Vagina (tissue), 2 donors: ENCODE results near the gene ADAMTS14. TPM values are rescaled to one million over a fixed set of nuclear protein-coding genes. Genes with fewer than 3 reads are reported as not detected.

Experiments used
- DNase-seq, 2 donors: peaks; one replicate each; pipeline ENCODE4 v3.0.0-alpha.2; 2017; ENCODE audit errors: extremely low spot score in 2 of 2
- H3K27ac ChIP-seq: fragments of 200-600 bp; sonication (generic); one replicate; pipeline ENCODE4 v1.5.1; 2019
- H3K27me3 ChIP-seq: fragments of 200-600 bp; sonication (generic); one replicate; pipeline ENCODE4 v1.5.1; 2019
- H3K36me3 ChIP-seq, 2 donors: fragments of 200-600 bp; sonication (generic); one replicate each; pipeline ENCODE4 v1.5.1; 2017 to 2019
- H3K4me1 ChIP-seq: fragments of 200-600 bp; sonication (generic); one replicate; pipeline ENCODE4 v1.5.1; 2019
- H3K4me3 ChIP-seq, 2 donors: fragments of 200-600 bp; sonication (generic); 1 replicate in 1 of 2; 2 replicates in 1 of 2; pipeline ENCODE4 v1.5.1; 2016 to 2019
- H3K9me3 ChIP-seq: fragments of 200-600 bp; sonication (generic); one replicate; pipeline ENCODE4 v1.5.1; 2019
- POLR2A ChIP-seq, 2 donors: fragments of 450-650 bp; IDR thresholded peaks; one replicate each; pipeline ENCODE4 v1.6.1; 2017; ENCODE audit warnings: antibody characterized with exemption in 2 of 2, mild to moderate bottlenecking in 2 of 2, moderate library complexity in 2 of 2
- POLR2AphosphoS5 ChIP-seq, 2 donors: sonication (generic); formaldehyde crosslinking; IDR thresholded peaks; one replicate each; pipeline ENCODE4 v1.9.0; 2017; ENCODE audit warnings: antibody characterized with exemption in 2 of 2, mild to moderate bottlenecking in 2 of 2, low read depth in 1 of 2; ENCODE audit not compliant: insufficient read depth in 1 of 2
- intact Hi-C: fragments of 100-400 bp; cut with DNase I; formaldehyde crosslinking; loops from one replicate; pipeline ENCODE4 v1.15.1; 2023
- total RNA-seq: library from RNA; depleted of rRNA; stranded (reverse); fragments of >200 nt; gene quantifications from one replicate; pipeline ENCODE4 v1.2.3, GENCODE V29; 2016
- TF ChIP-seq, protein P1 (sequence below), 3 experiments: fragments of 450-650 bp in 2 of 3; fragments of 200-600 bp in 1 of 3; sonication (generic) in 1 of 3; IDR thresholded peaks; one replicate each; pipeline ENCODE4 v1.5.1; 2017 to 2019; ENCODE audit warnings: antibody characterized with exemption in 3 of 3, mild to moderate bottlenecking in 2 of 3, moderate library complexity in 2 of 3

Gene ADAMTS14
- total RNA-seq, 1 donor from 2014 or later: not detected

DNA sequence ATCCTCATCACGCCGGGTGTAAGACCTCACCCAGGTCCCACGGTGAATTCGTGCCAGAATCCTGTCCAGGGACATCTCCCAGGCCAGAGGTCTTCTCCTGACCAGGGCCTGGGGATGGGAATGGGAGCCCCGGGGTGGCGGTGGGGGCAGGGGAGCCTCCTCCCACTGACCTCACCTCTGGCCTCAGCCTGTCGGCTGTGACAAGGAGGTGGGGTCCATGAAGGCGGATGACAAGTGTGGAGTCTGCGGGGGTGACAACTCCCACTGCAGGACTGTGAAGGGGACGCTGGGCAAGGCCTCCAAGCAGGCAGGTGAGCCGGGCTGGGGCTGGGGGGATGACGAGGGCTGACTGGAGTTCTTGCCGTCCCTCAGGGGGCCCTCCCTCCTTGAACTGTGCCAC, 71.6 kb downstream of the ADAMTS14 start:
- TF ChIP-seq POLR2AphosphoS5 (IDR thresholded peaks at IDR 0.05; ENCODE audit: insufficient read depth in 1 of 2, low read depth in 1 of 2): no peak
- TF ChIP-seq, protein P1, sequence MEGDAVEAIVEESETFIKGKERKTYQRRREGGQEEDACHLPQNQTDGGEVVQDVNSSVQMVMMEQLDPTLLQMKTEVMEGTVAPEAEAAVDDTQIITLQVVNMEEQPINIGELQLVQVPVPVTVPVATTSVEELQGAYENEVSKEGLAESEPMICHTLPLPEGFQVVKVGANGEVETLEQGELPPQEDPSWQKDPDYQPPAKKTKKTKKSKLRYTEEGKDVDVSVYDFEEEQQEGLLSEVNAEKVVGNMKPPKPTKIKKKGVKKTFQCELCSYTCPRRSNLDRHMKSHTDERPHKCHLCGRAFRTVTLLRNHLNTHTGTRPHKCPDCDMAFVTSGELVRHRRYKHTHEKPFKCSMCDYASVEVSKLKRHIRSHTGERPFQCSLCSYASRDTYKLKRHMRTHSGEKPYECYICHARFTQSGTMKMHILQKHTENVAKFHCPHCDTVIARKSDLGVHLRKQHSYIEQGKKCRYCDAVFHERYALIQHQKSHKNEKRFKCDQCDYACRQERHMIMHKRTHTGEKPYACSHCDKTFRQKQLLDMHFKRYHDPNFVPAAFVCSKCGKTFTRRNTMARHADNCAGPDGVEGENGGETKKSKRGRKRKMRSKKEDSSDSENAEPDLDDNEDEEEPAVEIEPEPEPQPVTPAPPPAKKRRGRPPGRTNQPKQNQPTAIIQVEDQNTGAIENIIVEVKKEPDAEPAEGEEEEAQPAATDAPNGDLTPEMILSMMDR (IDR thresholded peaks at IDR 0.05): no peak
- no peak for TF ChIP-seq POLR2A (IDR thresholded peaks at IDR 0.05)
- Histone ChIP-seq H3K36me3 (no peaks in the 10 kb centered on the region), H3K4me3 (no peak overlapping the region), H3K4me1 (peaks cover 31% of the 10 kb centered on the region), H3K9me3 (no peaks in the 10 kb centered on the region), H3K27ac (no peak overlapping the region), H3K27me3 (no peaks in the 10 kb centered on the region)
- intact Hi-C loops: no loop called here
- DNase-seq: no peak

DNA sequence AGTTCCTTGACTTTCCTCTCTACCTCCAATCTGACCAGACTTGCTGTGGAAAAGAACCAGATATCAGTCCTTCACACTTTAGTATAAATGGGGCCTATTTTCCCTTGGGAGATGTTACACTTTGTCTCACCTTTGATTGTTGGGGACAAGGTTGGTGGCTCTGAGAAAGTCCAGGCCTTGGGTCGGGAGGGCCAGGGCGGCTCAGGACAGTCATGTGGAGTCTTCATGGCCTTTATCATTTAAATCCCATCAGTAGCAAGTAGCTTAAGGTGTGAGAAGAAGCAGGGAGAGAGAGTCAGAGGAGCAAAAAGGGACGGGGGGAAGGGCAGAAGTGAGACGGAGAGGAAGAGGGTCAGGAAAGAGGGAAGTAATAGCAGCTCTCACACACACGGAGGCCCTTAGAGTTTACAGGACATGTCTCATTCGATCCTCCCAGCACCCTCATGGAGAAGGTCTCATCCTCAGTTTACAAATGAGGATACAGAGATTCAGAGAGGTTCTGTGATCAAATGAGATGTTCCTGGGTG, 72.4 kb downstream of the ADAMTS14 start:
- DNase-seq: no peak
- Histone ChIP-seq H3K27ac (no peak overlapping the region), H3K27me3 (no peaks in the 10 kb centered on the region), H3K36me3 (no peaks in the 10 kb centered on the region), H3K4me3 (no peak overlapping the region), H3K9me3 (no peaks in the 10 kb centered on the region), H3K4me1 (peaks cover 31% of the 10 kb centered on the region)
- TF ChIP-seq, protein P1 (IDR thresholded peaks at IDR 0.05): no peak
- TF ChIP-seq POLR2A (IDR thresholded peaks at IDR 0.05) (no peak), POLR2AphosphoS5 (IDR thresholded peaks at IDR 0.05; ENCODE audit: insufficient read depth in 1 of 2, low read depth in 1 of 2) (no peak)
- intact Hi-C loops: no loop called here

DNA sequence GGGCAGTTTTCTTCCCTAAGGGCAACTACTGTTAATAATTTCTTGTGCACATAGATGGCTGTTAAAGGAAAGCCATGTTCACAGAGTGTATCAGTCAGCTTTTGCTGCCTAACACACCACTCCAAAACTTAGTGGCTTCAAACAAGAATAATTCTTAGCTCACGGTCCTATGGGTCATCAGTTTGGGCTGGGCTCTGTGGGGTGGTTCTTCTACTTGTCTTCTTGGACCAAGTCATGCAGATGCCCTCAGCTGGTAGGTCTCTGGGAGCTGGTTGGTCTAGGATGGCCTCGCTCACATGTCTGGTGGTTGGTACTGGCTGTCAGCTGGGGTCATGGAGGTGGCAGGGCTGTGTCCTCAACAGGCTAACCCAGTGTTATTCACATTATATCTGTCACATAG, 73.2 kb downstream of the ADAMTS14 start:
- H3K4me1 ChIP-seq: peaks cover 29% of the 10 kb centered on the region
- DNase-seq: no peak
- no peaks in the 10 kb centered on the region for H3K36me3 ChIP-seq
- H3K9me3 ChIP-seq: no peaks in the 10 kb centered on the region
- no peak overlapping the region for H3K27ac ChIP-seq
- no peak overlapping the region for H3K4me3 ChIP-seq
- intact Hi-C loops: no loop called here
- no peaks in the 10 kb centered on the region for H3K27me3 ChIP-seq
- TF ChIP-seq, protein P1 (IDR thresholded peaks at IDR 0.05): no peak
- no peak for TF ChIP-seq POLR2AphosphoS5 (IDR thresholded peaks at IDR 0.05; ENCODE audit: insufficient read depth in 1 of 2, low read depth in 1 of 2)
- no peak for TF ChIP-seq POLR2A (IDR thresholded peaks at IDR 0.05)

DNA sequence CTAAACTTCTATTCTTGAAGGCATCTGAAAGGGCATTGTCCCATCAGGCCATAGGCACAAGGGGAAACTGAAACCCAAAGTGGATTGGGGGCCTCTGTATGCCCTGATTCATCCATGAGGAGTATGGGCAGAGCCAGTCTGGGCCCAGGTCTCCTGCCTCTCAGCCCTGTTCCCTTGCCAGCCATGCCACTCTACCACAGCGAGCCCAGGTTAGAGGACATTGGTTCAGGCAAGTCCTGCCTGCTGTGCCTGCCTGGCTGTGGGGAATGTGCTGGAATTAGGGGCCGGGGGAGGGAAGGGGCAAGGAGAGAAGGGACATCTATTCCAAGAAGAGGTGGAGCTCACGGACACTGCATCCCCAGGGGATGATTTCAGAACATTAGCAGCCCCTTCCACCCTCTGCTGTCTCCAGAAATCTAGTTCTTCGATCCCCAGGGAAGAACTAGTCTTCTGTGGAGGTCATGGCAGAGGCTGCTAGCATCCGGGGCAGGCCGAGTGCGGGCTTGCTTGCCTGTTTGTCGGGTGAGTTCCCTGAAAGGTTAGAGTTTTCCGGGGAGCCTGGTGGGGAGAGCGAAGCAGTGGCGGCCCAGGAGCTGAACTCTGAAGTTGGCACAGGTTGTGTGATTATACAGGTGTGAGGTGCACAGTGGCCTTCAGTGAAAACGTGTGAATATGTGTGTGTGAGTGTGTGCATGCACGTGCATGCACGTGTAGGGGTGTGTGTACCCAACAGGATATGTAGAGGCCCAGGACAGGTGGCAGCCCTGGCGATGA, 75.1 kb downstream of the ADAMTS14 start:
- TF ChIP-seq, protein P1 (IDR thresholded peaks at IDR 0.05): no peak
- TF ChIP-seq POLR2AphosphoS5 (IDR thresholded peaks at IDR 0.05; ENCODE audit: insufficient read depth in 1 of 2, low read depth in 1 of 2) (no peak), POLR2A (IDR thresholded peaks at IDR 0.05) (no peak)
- intact Hi-C loops: no loop called here

DNA sequence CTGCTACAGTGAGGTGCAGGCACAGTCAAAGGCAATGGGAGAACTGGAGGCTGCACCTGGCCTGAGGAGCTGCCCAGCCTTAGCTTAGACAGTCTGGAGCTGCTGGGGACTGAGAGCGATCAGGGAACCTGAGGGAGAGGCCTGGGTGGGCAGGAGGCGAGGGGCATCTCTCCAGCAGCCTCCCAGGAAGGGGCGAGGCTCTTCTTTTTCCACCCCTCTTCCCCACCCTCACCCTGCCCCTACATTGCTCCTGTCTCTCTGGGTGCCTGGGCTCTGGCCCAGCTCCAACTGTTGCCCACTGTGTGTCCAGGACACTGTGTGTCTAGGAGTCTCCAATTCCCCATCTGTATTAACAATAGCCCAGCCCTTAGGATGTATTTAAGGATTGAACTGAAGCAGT, 76.0 kb downstream of the ADAMTS14 start:
- Histone ChIP-seq H3K36me3 (no peaks in the 10 kb centered on the region), H3K27me3 (no peaks in the 10 kb centered on the region), H3K9me3 (no peaks in the 10 kb centered on the region), H3K27ac (no peak overlapping the region), H3K4me1 (peaks cover 2% of the 10 kb centered on the region), H3K4me3 (no peak overlapping the region)
- intact Hi-C loops: no loop called here
- no peak for TF ChIP-seq POLR2AphosphoS5 (IDR thresholded peaks at IDR 0.05; ENCODE audit: insufficient read depth in 1 of 2, low read depth in 1 of 2)
- TF ChIP-seq, protein P1 (IDR thresholded peaks at IDR 0.05): no peak
- TF ChIP-seq POLR2A (IDR thresholded peaks at IDR 0.05): no peak
- DNase-seq: no peak

More for the DNA sequence above, 75.1 kb downstream of the ADAMTS14 start:
- Histone ChIP-seq H3K27me3 (no peaks in the 10 kb centered on the region), H3K9me3 (no peaks in the 10 kb centered on the region), H3K4me1 (peaks cover 12% of the 10 kb centered on the region), H3K4me3 (no peak overlapping the region), H3K27ac (no peak overlapping the region), H3K36me3 (no peaks in the 10 kb centered on the region)
- DNase-seq: no peak
